Right kidney (tissue), 1 donor: ENCODE results near the gene SUGCT.
"Not testable (repeated sequence)": the region's sequence is repeated elsewhere in the genome, so short reads cannot be mapped to it uniquely, and the experiment has no call there.

ENCODE experiments used
- DNase-seq: peaks from one replicate; pipeline ENCODE4 v3.0.0-alpha.2; 2016

SUGCT gene

DNA sequence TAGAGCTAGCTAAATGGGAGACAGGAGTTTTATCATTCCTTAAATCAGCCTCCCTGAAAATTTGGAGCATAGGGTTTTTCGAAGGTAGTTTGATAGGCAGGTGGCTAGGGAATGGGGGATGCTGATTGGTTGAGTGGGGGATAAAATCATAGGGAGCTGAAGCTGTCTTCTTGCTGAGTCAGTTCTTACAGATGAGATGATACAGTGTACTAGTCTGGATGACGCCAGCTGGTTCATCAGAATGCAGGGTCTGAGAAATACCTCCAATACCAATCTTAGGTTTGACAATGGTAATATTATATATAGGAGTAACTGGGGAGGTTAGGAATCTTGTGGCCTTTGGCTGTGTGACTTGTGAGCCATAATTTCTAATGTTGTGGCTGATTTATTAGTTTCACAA is 271.2 kb downstream of the SUGCT start:
- no peak for DNase-seq

DNA sequence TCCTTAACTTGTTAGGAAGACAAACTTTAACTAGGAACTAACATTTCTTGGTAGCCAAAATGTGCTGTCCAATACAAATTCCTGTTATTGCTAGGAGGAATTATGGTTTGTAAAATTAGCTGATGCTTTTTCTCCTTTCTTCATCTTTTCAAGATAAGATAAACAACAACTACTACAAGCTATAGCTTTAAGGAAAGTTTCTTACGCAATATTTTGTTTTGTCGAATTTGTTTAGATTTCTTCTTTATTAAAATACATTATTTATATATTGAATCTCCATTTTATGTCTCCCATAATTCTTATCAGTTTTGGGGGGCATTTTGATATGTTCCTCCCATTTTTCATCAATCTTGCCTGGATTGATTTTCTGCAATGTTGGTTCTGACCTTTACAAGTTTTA is 277.5 kb downstream of the SUGCT start:
- DNase-seq, result no peak

DNA sequence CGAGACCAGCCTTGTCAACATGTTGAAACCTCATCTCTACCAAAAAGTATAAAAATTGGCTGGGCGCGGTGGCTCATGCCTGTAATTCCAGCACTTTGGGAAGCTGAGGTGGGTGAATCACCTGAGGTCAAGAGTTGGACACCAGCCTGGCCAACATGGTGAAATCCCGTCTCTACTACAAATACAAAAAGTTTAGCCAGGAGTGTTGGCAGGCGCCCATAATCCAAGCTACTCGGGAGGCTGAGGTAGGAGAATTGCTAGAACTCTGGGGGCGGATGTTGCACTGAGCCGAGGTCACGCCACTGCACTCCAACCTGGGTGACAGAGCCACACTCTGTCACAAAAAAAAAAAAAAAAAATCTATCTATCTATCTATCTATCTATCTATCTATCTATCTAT is 279.9 kb downstream of the SUGCT start:
- DNase-seq, result not testable (repeated sequence)

DNA sequence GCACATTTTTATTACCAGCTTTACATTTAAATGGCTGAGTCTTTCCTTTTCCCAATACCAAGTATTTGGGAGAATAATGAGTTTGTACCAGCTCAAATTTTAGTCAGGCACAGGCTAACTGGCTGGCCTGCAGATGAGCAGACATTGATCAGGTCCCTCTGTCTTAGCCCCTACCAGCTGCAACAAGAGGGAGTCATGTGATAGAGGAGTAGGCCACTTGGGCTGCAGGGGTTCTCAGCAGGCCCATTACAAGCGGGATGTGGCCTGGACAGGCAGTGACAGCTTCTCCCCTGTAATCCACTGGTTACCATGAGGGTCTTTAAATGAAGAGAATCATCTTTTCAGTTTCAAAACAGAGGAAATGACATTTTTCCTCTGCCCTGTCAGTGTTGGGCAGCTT is 283.6 kb downstream of the SUGCT start:
- DNase-seq, result no peak

DNA sequence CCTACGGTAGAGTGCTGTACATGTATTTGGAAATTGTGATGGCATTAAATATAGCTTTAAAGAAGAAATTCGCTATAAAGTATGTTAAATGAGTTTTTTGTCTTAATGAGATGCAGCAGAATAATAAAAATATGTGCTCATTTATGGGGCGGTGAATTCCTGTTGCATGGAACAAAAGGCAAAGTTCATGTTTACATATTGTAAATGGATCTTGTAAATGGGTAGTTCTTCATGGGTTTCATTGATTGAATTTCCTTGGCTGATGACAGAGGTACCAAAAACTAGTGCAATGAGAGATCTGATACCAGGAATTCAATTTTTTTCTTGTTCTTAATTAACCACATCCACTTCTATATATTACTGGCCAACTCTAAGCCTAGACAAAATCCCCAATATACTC is 284.2 kb downstream of the SUGCT start:
- DNase-seq, result no peak

DNA sequence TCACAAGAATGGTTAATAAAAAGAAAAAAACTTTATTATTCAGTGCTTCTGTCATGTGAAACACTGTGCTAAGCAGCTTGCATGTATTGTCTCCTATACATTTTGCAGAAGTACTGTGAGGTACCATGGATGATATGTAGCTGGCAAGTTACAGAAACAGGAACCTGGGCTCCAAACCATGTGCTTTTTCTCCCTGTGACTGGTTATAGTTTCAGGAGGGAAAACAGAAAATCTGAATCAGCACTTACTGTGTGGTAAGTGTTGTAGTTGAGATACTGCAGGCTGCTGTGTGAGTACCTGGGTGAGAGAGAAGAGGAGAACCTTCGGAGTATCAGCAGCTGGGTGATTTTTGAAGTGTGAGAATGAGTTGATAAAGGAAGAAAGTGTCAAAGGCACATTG is 285.0 kb downstream of the SUGCT start:
- DNase-seq, result no peak

DNA sequence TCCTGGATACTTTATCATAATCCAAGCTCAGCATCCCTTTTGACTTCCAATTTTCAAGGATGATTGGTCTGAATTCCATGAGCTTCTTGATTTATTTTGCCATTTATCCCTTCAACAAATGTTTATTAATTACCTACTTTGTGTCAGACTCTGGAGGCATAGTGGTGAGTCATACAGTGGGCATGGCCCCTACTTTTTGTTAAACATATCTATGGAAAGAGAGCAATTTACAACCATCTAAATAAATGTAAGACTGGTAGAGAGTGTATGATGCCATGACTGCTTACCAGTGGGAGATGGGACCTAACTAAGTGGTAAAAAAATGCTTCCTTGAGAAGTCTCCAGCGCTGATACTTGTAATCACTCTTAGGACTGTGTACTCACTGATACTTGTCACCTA is 286.6 kb downstream of the SUGCT start:
- no peak for DNase-seq

DNA sequence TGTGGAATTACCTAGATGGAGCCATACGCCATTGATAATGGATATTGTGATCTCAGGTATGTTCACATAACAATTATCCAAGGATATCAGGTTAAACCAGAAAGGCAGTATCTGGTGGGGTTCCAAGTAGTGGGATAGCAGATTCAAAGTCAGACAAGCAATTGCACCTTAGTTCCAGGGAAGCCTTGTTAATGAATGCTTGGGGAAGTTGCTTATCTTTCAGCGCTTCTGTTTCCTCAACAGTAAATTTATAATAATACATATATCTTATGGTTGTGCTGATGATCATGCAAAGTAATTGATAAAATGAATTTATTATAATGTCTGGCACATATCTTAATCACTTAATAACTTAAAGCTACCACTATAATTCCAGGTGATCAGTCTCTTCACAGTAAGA is 290.9 kb downstream of the SUGCT start:
- no peak for DNase-seq

DNA sequence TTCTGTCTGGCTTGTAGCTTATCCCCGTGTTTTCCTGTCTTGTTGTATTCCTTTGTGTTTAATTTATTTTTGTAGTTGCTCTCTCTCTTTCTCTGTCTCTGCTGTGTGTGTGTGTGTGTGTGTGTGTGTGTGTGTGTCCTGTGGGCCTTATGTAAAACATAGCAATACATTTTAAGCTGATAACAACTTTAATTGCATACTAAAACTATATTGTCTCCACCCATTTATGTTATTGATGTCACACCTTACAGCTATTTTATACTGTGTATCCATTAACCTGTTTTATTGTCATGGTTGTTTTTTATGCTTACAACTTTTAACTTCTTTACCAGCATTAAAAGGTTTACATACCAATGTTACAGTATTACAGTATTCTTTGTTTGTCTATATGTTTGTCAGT is 293.6 kb downstream of the SUGCT start:
- no peak for DNase-seq

DNA sequence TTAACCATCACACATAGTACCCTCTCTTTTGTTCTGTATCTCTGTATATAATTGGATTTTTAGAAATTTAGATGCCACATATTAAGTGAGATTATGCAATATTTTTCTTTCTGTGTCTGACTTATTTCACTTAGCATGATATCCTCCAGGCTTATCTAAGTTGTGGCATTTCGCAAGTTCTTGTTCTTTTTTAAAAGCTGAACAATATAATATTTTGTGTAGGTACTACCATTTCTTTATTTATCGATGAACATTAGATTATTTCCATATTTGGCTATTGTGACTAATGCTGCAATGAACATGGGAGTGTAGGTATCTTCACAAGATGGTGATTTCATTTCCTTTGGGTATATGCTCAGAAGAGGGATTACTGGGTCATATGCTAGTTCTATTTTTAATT is 295.0 kb downstream of the SUGCT start:
- DNase-seq, result no peak

DNA sequence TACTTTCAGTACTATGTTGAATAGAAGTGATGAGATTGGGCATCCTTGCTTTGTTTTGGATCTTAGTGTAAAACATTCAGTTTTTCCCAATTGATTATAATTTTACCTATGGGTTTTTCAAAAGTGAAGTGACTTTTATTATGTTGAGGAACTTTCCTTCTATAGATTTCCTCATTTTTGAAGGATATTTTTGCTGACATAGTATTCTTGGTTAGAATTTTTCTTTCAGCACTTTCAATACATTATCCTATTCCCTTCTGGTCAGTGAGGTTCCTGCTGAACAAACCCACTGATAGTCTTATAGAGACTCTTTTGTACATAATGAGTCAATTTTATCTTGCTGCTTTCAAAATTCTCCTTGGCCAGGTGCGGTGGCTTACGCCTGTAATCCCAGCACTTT is 297.2 kb downstream of the SUGCT start:
- DNase-seq, result no peak

DNA sequence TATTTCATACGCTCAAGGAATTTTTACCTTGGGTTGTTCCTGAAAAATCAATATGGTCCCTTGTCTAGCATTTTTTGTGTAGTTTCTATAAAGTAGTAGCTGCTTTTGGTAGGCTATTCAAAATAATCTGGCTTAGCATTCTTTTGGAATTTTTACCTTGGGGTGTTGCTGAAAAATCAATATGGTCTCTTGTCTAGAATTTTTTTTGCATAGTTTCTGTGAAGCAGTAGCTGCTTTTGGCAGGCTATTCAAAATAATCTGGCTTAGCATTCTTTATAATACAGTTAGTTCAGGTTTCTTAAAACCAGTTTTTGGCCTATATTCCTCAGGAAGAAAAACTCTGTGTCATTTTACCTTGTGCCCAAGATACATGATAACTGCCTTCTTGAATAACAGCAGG is 301.9 kb downstream of the SUGCT start:
- no peak for DNase-seq

DNA sequence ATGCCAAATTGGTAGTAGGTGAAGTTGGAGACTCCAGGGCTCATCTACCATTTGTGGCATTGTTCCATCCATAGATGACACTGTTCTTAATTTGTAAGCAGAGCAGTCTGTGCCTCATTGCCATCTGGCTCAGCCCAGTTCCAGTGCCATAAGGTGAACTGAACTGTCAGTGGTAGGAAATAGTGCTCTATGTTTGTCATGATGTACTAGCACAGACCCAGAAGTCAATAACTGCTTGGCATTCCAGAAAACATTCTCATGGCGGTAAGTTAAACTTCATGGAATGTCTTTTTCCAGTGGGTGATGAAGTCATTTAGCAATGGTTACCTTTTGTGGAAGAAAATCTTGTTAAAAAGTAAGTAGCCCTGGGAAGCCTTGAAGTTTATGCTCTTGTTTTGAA is 302.7 kb downstream of the SUGCT start:
- no peak for DNase-seq

DNA sequence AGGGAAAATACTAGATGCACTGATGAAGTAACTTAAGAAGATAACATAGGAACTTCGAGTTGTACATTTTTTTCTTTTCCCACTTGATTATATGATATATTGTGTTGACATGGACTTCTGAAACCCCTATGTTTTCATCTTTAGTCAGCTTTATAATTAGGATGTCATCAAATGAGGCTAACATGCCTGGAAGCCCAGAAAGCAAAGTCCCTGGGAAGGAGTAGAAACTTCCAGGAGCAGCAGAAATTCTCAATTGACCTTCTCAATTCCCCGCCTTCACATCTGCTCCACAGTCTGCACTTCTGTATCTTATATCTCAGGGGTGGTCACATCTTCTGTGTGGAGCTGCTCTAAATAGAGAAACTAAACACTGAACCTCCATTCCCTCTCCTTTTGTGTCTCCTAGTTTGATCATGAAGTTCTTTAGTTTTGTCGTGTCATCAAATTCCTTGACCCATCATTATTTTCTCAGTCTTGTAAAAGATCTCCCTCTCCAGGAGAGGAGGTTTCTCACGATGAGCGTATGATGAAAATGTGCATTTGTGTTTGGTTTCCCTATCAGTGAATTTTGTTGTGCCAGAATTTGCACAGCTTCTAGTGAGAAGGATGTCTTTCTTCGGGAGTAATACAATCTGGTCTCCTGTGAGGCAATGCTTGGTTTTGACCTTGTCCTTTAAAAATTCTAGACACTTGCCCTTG is 303.3 kb downstream of the SUGCT start:
- DNase-seq, result no peak

DNA sequence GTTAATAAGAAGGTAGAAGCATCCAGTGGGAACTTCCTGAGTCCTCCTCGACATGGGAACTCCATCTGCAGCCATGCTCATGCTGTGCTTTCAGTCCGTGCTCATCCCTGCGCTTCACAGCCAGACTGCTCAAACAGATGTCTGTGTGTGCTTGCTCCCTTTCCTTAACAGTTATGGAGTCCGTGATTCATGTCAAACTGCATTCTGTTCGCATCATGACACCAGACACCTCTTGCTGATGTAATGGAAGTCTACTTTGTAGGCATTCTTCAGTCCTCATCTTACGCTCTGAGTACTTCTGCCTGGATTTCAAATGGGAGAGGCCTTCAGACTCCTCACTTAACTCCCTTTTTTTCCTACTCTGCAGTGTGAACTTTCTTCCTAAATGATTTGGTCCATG is 304.9 kb downstream of the SUGCT start:
- no peak for DNase-seq

DNA sequence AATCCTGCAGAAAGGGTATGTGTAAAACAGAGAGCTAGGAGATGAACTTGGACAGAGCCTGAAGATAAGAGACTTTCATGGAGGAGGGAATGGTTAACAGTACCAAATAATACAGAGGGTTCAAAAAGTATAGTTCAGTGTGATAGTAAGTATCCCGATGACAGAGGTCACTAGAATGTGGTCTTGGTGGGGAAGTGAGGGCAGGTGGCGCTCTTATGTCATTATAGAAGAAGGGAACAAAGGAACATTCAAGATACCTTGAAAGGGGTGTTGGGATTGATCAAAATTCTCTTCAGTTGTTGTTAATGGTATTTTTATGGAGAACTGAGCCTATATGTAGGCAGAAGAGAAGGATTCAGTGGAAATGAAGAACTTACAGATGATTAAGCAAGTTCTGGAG is 312.5 kb downstream of the SUGCT start:
- no peak for DNase-seq

DNA sequence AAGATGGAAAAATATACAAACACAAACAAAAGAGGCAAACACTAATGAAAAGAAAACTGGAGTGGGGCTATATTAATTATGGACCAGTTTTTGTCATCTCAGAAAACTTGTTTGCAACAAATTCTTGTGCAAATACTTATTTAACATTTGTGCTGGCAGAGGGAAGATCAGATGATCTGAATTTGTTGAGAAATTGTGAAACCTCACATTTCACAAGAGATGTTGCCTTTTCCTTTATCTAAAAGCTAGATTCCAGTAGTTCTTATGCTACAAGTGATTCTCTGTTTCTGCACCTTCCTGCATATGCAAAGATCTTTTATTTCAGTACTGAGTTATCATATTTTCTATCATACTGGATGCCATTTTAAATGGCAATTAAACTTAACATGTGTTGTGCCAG is 320.7 kb downstream of the SUGCT start:
- DNase-seq, result no peak

DNA sequence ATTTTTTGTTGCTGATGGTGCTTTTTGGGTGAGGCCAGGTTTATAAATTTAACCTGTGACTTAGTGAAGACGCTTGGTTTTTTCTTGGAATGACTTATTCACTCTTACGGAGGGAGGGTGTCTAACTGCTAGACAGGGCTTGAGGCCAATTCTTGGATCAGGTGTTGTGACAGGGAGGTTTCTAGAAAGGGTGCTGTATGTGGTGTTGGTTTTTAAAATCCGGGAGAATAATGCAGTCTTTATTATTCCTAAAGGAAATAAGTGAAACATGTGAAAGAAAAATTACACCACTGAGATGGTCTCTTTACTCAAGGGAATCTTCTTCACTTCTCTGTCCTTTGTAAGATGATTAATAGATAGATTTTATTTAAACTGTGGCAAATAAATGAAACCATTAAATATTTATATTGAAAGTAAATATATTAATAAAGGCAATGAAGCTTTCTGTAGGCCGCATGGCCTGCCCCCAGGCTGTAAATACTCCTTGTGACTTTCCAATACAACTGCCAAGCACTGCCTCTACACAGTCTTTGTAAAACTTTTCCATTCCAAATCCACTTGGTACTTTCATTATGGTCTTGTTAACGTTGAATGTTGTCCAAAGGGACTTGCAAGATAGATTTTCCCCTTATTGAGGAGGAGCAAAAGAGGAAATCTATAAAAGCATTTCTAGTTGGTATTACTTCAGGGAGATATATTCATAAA is 323.1 kb downstream of the SUGCT start:
- no peak for DNase-seq

DNA sequence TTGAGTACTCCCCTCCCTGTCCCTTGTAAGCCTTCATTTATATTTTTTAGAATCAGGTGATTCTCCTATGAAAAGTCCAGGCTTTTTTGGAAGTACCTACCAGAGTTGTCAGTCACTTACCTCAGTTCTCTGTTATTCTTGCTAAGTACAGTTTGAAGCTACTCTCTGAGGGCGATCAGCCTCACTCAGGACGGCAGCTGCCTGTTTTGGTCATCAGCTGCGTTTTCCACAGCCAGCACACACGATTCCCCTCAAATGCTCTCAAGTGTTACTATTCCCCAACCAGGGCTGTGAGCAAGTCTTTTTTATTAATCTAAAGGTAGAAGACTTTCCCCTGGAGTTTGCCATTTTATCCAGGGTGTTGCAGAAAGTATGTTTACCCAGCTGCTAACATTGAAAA is 328.6 kb downstream of the SUGCT start:
- DNase-seq, result no peak

DNA sequence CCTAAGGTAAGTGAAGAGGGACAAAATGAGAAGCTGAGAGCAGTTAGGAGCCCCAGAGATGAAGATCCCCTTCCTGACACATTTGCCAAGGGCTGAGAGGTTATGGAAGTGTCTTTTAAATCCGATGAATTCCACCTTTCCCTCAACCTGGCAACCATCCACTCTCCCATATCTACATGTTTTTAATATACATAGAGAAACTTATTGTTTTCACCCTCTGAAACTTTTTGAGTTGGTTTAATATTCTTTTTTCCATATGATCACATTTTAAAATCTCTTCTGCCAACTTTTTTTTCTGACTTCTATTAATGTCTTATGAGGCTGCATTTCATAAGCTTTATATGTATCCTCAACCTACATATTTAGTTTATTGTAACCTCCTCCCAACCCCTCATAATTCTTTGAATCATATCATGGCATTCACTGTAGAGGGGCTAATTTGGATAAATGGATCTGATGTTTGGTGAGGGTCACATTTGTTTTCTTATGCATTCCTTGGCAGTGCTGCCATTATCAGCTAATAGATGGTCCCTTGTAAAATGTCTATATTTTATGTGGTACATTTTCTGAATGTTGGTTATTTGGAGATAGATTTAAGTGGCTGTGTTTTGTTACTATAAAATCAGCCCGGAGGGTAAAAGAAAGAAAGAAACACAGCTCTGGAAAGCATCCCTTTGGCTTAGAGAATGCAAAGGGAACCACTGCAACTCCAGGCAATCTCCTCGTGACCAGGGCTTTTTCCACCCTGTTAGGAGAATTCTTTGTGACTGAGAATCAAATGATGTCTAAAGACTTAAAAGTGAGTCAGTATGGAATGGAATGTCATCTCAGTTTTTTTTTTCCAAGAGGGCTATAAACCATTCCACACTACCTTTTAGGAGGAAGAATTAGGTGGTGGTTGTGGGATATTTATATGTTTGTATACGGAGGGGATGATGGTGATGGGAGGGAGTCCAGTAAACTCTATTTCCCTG is 334.4 kb downstream of the SUGCT start:
- DNase-seq, result no peak

DNA sequence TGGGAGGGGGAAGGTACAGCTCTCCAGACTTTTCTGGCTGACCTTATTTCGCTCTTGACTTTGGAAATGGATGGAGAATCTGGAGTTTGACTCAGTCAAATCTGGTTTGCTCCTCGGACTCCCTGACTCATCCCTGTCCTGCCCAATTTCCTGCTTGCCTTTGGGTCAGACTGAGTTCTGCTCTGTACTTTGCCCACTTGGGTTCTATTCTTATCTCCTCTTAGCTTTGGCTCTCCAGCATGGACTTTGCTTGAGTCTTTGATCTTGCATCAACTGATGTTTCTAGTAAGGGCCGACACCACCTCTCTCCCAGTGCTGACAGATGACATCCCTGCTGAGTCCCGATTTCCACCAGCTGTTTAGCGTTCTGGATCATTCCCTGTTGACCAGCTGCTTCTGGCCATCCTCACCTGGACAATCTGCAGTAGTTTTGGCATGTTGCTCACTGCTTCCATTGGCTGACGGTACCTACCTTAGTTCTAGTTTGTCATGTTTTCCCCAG is 335.3 kb downstream of the SUGCT start:
- no peak for DNase-seq

DNA sequence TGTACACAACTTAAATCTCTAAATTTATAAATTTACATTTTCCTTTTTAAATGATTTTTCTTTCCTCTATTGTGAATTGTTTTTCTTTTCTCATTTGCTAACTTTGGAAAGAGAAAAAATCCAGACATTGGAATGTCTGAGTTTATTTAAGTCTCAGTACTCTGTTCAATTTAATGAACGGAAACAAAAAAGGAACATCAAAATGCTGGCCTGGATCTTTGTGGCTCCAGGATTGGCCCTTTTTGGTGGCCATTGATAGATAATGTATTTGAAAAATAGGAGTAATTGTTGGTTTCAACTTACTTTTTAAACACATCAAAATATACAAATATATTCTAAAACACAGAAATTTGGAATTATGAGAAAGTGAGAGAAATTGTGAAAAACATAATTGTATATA is 336.0 kb downstream of the SUGCT start:
- no peak for DNase-seq

DNA sequence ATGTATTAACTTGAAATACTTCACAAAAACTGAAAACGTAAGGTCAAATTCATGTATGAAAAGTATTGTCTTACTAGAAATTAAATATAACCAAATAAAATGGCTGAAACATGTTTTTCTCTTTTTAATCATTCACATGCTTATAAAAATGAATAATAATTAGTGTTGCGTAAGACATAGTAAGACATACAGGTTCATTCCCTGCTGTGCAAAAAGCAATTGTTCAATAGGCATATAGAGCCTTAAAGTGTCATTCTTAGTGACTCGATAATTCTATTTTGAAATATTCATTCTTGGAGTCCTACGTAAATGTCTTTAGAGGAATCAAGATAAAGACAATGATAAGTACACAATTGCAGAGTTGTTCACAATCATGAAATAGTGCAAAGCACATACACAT is 337.1 kb downstream of the SUGCT start:
- DNase-seq, result no peak
